Heart right ventricle (tissue), 16 donors: ENCODE data around the gene PCDHGB4. TPM values are rescaled to one million over a fixed set of nuclear protein-coding genes. Genes with fewer than 3 reads are reported as not detected.

Experiments used
- ATAC-seq, 8 donors: fragments of 200-7000 bp; cut with Tn5 transposase; one replicate each; pipeline ENCODE4 v1.9.1; 2020; ENCODE audit warnings: mild to moderate bottlenecking in 8 of 8, moderate library complexity in 8 of 8, moderate number of reproducible peaks in 1 of 8
- DNase-seq, 2 donors: peaks; one replicate each; pipeline ENCODE4 v3.0.0-alpha.2; 2020
- H3K27ac ChIP-seq, 10 donors: fragments of 200-600 bp; sonication (generic) in 2 of 10; one replicate each; pipeline versions ENCODE4 v1.5.0 to v1.8.0; 2020 to 2022; ENCODE audit warnings: mild to moderate bottlenecking in 3 of 10
- H3K27me3 ChIP-seq, 7 donors: fragments of 200-600 bp; one replicate each; pipeline ENCODE4 v1.8.0; 2021 to 2022; ENCODE audit warnings: mild to moderate bottlenecking in 2 of 7
- H3K36me3 ChIP-seq, 9 donors: fragments of 200-600 bp; sonication (generic) in 1 of 9; one replicate each; pipeline versions ENCODE4 v1.5.0 to v1.8.0; 2020 to 2022; ENCODE audit warnings: mild to moderate bottlenecking in 2 of 9
- H3K4me1 ChIP-seq, 9 donors: fragments of 200-600 bp; sonication (generic) in 1 of 9; one replicate each; pipeline versions ENCODE4 v1.5.0 to v1.8.0; 2020 to 2022; ENCODE audit warnings: mild to moderate bottlenecking in 4 of 9
- H3K4me3 ChIP-seq, 10 donors: fragments of 200-600 bp; sonication (generic) in 2 of 10; one replicate each; pipeline versions ENCODE4 v1.5.0 to v1.8.0; 2020 to 2022; ENCODE audit warnings: mild to moderate bottlenecking in 7 of 10, moderate library complexity in 2 of 10
- H3K9me3 ChIP-seq, 11 donors: fragments of 200-600 bp in 10 of 11; sonication (generic) in 2 of 11; one replicate each; pipeline versions ENCODE4 v1.5.0 to v1.8.0; 2013 to 2022; ENCODE audit warnings: mild to moderate bottlenecking in 2 of 11, control low read depth in 1 of 11, moderate library complexity in 1 of 11
- WGBS, 2 donors: extraction: QIAGEN DNeasy Blood & Tissue Kit; methylation state at CpG; one replicate each; pipeline ENCODE4 v1.1.7; 2013; ENCODE audit warnings: inconsistent platforms in 1 of 2; 5-methylcytosine and 5-hydroxymethylcytosine counted together
- intact Hi-C, 10 donors: fragments of 100-400 bp; cut with DNase I; formaldehyde crosslinking; loops; one replicate each; pipeline versions ENCODE4 v1.11.1 to v1.14.2; 2022
- polyA plus RNA-seq, 2 donors: library from polyadenylated mRNA; stranded (reverse); fragments of 200-250 nt; gene quantifications; one replicate each; pipeline ENCODE4 v1.2.3, GENCODE V29; 2013
- total RNA-seq, 10 donors: library from RNA; stranded (reverse); fragmentation: NEBNext Ultra II Directional in 3 of 10; extraction: Animal tissue kit (Norgen Biotek cat#: 25700) in 3 of 10; gene quantifications; one replicate each; pipeline versions ENCODE4 v1.2.1 to v1.2.4, GENCODE V29; 2021 to 2023
- TF ChIP-seq, protein P1 (sequence below), 9 donors: fragments of 200-600 bp; sonication (generic) in 2 of 9; IDR thresholded peaks; one replicate each; pipeline versions ENCODE4 v1.5.0 to v1.8.0; 2021 to 2022; ENCODE audit warnings: antibody characterized with exemption in 9 of 9, mild to moderate bottlenecking in 5 of 9, moderate library complexity in 1 of 9
- donor health status: Arrhythmogenic right ventricular cardiomyopathy.
- donor health status: ischemic (EF 13 %, LVEDD 7.1; RV severe dilation, severe dysfunction).
- donor health status: healthy with polysubstance abuse.
- donor health status: DM: no; HTN: yes; CAD: no.
- donor health status: DM: no; HTN: no; CAD: no.
- donor health status: ischemic (EF 25% LVEDD 6.9; RV normal size, moderate dysfunction).
- donor health status: ischemic (EF 25% LVEDD 5.7; RV mildly dilated, moderate dysfunction).
- donor health status: healthy.
- donor health status: DM: yes; HTN: yes; CAD: no.
- donor health status: Ischemic cardiomyopathy.
- donor health status: ischemic (EF 35%, LVEDD 5.7; RV mildly dilated, moderate dysfunction).
- donor health status: nonischemic (EF 11% LVEDD 7.7; RV severe dilation, severe dysfunction).
- donor health status: DM: yes; HTN: yes; CAD: no.
- donor health status: PGD.
- donor health status: ischemic (EF 29% LVEDD 5.4; RV normal size, mild dysfunction).
- donor health status: nonischemic (EF 23%, LVEDD 6.1; RV moderate dilation, normal function).

The PCDHGB4 gene
- total and polyA plus RNA-seq, 12 donors: 0.96 to 10.9 (median 7.1) TPM

DNA sequence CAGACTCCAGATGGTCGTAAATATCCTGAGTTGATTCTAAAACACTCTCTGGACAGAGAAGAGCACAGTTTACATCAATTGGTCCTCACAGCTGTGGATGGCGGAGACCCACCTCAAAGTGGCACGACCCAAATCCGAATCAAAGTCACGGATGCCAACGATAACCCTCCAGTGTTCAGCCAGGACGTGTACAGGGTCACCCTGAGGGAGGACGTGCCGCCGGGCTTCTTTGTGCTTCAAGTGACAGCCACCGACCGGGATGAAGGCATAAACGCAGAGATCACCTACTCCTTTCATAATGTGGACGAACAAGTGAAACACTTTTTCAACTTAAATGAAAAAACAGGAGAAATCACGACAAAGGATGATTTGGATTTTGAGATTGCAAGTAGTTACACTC, 26.8 kb upstream of the PCDHGB4 start:
- TF ChIP-seq, protein P1, sequence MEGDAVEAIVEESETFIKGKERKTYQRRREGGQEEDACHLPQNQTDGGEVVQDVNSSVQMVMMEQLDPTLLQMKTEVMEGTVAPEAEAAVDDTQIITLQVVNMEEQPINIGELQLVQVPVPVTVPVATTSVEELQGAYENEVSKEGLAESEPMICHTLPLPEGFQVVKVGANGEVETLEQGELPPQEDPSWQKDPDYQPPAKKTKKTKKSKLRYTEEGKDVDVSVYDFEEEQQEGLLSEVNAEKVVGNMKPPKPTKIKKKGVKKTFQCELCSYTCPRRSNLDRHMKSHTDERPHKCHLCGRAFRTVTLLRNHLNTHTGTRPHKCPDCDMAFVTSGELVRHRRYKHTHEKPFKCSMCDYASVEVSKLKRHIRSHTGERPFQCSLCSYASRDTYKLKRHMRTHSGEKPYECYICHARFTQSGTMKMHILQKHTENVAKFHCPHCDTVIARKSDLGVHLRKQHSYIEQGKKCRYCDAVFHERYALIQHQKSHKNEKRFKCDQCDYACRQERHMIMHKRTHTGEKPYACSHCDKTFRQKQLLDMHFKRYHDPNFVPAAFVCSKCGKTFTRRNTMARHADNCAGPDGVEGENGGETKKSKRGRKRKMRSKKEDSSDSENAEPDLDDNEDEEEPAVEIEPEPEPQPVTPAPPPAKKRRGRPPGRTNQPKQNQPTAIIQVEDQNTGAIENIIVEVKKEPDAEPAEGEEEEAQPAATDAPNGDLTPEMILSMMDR (IDR thresholded peaks at IDR 0.05): no peak
- H3K4me1 ChIP-seq: peaks cover 0 to 30% (median 3%) of the 10 kb centered on the region in 9 donors
- peak overlapping the region in 1 of 10 donors; percentile 48 for H3K27ac ChIP-seq
- H3K36me3 ChIP-seq: peaks cover 0 to 43% (median 0%) of the 10 kb centered on the region in 9 donors
- H3K9me3 ChIP-seq: peaks cover 0 to 100% (median 46%) of the 10 kb centered on the region in 11 donors
- intact Hi-C loops: no loop called here
- peaks cover 0 to 69% (median 0%) of the 10 kb centered on the region in 7 donors for H3K27me3 ChIP-seq
- 31 to 48% methylated on average over 15 of the region's 15 CpGs for WGBS, 2 donors
- no peak for DNase-seq
- H3K4me3 ChIP-seq: peak overlapping the region in 6 of 10 donors; percentile 24 to 46 (median 42)
- ATAC-seq: no peak

DNA sequence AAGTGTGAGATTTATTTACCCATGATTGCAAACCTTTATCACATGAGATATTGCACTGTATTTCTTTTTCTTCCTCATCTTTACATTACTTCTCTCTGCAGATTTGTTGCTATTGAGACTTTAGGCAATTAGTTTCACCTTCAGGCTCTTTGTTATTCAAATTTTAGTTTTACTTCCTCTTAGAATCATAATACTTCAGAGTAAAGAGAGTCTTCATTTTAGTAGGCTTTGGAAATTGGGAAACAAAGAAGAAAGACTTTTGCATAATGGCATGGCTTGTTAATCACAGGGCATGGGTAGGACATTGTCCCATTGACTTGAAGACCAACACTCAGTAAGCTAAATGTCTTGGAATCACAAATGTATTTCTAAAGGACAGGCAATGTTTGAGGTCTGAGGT, 24.8 kb upstream of the PCDHGB4 start:
- no peak overlapping the region for H3K27ac ChIP-seq
- ATAC-seq (no peak), DNase-seq (no peak)
- intact Hi-C loops: no loop called here
- TF ChIP-seq, protein P1 (IDR thresholded peaks at IDR 0.05): no peak
- H3K27me3 ChIP-seq: peaks cover 0 to 77% (median 0%) of the 10 kb centered on the region in 7 donors
- peaks cover 0 to 32% (median 0%) of the 10 kb centered on the region in 9 donors for H3K36me3 ChIP-seq
- H3K4me3 ChIP-seq: no peak overlapping the region
- peaks cover 0 to 100% (median 43%) of the 10 kb centered on the region in 11 donors for H3K9me3 ChIP-seq
- peaks cover 0 to 24% (median 3%) of the 10 kb centered on the region in 9 donors for H3K4me1 ChIP-seq

DNA sequence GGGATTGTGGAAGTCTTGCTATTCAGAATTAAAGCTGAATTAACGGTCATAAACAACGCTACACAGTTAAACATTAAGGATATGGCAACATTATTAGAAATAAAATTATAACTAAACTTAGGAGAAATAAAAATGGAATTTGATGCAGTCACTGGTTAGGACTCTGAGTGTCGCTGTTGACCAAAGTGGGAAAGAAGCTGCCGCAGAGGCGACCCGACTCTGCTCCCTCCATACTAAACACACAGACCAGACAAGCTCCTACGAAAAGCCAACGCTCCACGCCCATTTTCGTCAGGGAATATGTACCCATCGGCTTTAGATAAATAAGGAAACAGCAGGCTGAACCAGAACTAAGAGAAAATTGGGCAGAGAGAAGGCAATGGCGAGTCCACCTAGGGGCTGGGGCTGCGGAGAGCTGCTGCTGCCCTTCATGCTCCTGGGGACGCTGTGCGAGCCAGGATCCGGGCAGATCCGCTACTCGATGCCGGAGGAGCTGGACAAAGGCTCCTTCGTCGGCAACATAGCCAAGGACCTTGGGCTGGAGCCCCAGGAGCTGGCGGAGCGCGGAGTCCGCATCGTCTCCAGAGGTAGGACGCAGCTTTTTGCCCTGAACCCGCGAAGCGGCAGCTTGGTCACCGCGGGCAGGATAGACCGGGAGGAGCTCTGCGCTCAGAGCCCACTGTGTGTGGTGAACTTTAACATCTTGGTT, 23.4 kb upstream of the PCDHGB4 start, which contains the start of gene PCDHGA5:
Gene PCDHGA5, plus strand, starts transcription at position 211 of the 709 bp plus-strand sequence. Its CDS starts 169 bp downstream, at position 380.
- H3K27ac ChIP-seq: no peak within 1 kb of the TSS
- intact Hi-C loops: no loop called here
- peak in 3 of 8 donors; percentile 61 to 71 (median 69) for ATAC-seq
- H3K9me3 ChIP-seq: peaks cover 0 to 99% (median 48%) of the 10 kb centered on the region in 11 donors
- H3K4me1 ChIP-seq: peaks cover 0 to 23% (median 3%) of the 10 kb centered on the region in 9 donors
- H3K36me3 ChIP-seq: peaks cover 0 to 30% (median 0%) of the 10 kb centered on the region in 9 donors
- DNase-seq: no peak
- H3K27me3 ChIP-seq: peaks cover 0 to 84% (median 0%) of the 10 kb centered on the region in 7 donors
- TF ChIP-seq, protein P1 (IDR thresholded peaks at IDR 0.05): peak in 7 of 9 donors; percentile 5 to 32 (median 18)
- H3K4me3 ChIP-seq: peak within 1 kb of the TSS in 8 of 10 donors; percentile 2 to 34 (median 22)
- WGBS, 2 donors: 27 to 28% methylated on average over 34 of the region's 34 CpGs

DNA sequence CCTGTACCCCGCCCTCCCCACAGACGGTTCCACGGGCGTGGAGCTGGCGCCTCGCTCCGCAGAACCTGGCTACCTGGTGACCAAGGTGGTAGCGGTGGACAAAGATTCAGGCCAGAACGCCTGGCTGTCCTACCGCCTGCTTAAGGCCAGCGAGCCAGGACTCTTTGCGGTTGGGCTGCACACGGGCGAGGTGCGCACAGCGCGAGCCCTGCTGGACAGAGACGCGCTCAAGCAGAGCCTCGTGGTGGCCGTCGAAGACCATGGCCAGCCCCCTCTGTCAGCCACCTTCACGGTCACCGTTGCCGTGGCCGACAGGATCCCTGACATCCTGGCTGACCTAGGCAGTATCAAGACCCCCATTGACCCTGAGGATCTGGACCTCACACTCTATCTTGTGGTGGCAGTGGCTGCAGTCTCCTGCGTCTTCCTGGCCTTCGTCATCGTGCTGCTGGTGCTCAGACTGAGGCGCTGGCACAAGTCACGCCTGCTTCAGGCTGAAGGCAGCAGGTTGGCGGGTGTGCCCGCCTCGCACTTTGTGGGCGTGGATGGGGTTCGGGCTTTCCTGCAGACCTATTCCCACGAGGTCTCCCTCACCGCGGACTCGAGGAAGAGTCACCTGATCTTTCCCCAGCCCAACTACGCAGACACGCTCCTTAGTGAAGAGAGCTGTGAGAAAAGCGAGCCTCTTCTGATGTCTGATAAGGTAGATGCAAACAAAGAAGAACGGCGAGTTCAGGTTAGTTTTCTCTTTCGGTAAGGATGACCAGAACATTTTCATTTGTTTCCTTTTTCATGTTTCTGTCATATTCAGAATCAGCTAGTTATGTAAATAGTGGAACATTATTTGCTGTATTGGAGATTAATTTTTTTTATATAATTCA, 21.2 kb upstream of the PCDHGB4 start:
- H3K4me1 ChIP-seq: peaks cover 0 to 22% (median 5%) of the 10 kb centered on the region in 9 donors
- DNase-seq (no peak), ATAC-seq (no peak)
- intact Hi-C loops: loop anchor here in 1 of 10 donors (2.0 kb wide), 1 partner anchor 55 kb away; the partner anchor contains the start of gene PCDHGA11
- H3K27ac ChIP-seq: no peak overlapping the region
- H3K27me3 ChIP-seq: peaks cover 0 to 85% (median 0%) of the 10 kb centered on the region in 7 donors
- WGBS, 2 donors: 40 to 45% methylated on average over 46 of the region's 46 CpGs
- no peak overlapping the region for H3K4me3 ChIP-seq
- H3K9me3 ChIP-seq: peaks cover 0 to 99% (median 50%) of the 10 kb centered on the region in 11 donors
- H3K36me3 ChIP-seq: peaks cover 0 to 40% (median 0%) of the 10 kb centered on the region in 9 donors
- TF ChIP-seq, protein P1 (IDR thresholded peaks at IDR 0.05): no peak
